Dedifferentiated amniotic fluid mesenchymal stem cell (primary cell): Measurements from ENCODE around the gene TMEM269.
"Not testable (repeated sequence)": the region's sequence is repeated elsewhere in the genome, so short reads cannot be mapped to it uniquely, and the experiment has no call there.

Experiments
- DNase-seq: peaks from one replicate; pipeline ENCODE4 v3.0.0-alpha.2; 2016; ENCODE audit errors: extremely low spot score

The TMEM269 gene

GRCh38 chr1:42748021-42748420 is 36.8 kb upstream of the TMEM269 start:
- DNase-seq: no peak

GRCh38 chr1:42748461-42749410 is 36.1 kb upstream of the TMEM269 start:
- DNase-seq: no peak

- DNase-seq: no peak
These were observed 34.8 kb upstream of the TMEM269 start for GRCh38 chr1:42750041-42750440.

- DNase-seq: not testable (repeated sequence)
These were observed 33.2 kb upstream of the TMEM269 start for GRCh38 chr1:42751511-42752070.

- no peak for DNase-seq
These were observed 32.5 kb upstream of the TMEM269 start for GRCh38 chr1:42752284-42752683.

- no peak for DNase-seq
These were observed 31.7 kb upstream of the TMEM269 start for GRCh38 chr1:42753070-42753469.

- DNase-seq: peak; percentile 56
These were observed 27.6 kb upstream of the TMEM269 start for GRCh38 chr1:42756956-42757891.

GRCh38 chr1:42757892-42758275 is 26.9 kb upstream of the TMEM269 start:
- no peak for DNase-seq

GRCh38 chr1:42758641-42759040 is 26.1 kb upstream of the TMEM269 start:
- no peak for DNase-seq

GRCh38 chr1:42759114-42759513 is 25.7 kb upstream of the TMEM269 start:
- no peak for DNase-seq

GRCh38 chr1:42761567-42761966 is 23.2 kb upstream of the TMEM269 start:
- DNase-seq: no peak

- no peak for DNase-seq
These were observed 22.5 kb upstream of the TMEM269 start for GRCh38 chr1:42762269-42762668.

- DNase-seq: no peak
These were observed 19.5 kb upstream of the TMEM269 start for GRCh38 chr1:42765269-42765668.

- peak; percentile 76 for DNase-seq
These were observed 18.7 kb upstream of the TMEM269 start for GRCh38 chr1:42765832-42766740.

- DNase-seq: peak; percentile 99
These were observed 17.9 kb upstream of the TMEM269 start, which contains the start of the genes C1orf50 and P3H1 for GRCh38 chr1:42766741-42767509. Gene C1orf50 (plus strand): TSS chr1:42767249. CDS start chr1:42767312, 63 bp downstream. Gene P3H1 (minus strand): TSS chr1:42767028. CDS start chr1:42766971, 57 bp downstream.

GRCh38 chr1:42767510-42768000 is 17.2 kb upstream of the TMEM269 start:
- no peak for DNase-seq

GRCh38 chr1:42768172-42768571 is 16.6 kb upstream of the TMEM269 start:
- DNase-seq: no peak

GRCh38 chr1:42769811-42770210 is 15.0 kb upstream of the TMEM269 start:
- DNase-seq: no peak

GRCh38 chr1:42773420-42773819 is 11.4 kb upstream of the TMEM269 start:
- DNase-seq: no peak
